Breast epithelium (tissue), 4 donors: ENCODE results near the gene CYP3A7. TPM values are rescaled to one million over a fixed set of nuclear protein-coding genes. Genes with fewer than 3 reads are reported as not detected.

ENCODE experiments used
- DNase-seq, 2 donors: peaks; one replicate each; pipeline ENCODE4 v3.0.0-alpha.2; 2019; ENCODE audit warnings: low spot score in 2 of 2
- H3K27ac ChIP-seq, 2 donors: fragments of 200-600 bp; sonication (generic) in 1 of 2; one replicate each; pipeline ENCODE4 v1.5.1; 2016 to 2019; ENCODE audit warnings: mild to moderate bottlenecking in 1 of 2
- H3K27me3 ChIP-seq, 2 donors: fragments of 200-600 bp; sonication (generic) in 1 of 2; one replicate each; pipeline versions ENCODE4 v1.5.1 to v1.6.0; 2017 to 2019; ENCODE audit warnings: control low read depth in 1 of 2, mild to moderate bottlenecking in 1 of 2
- H3K36me3 ChIP-seq: fragments of 200-600 bp; one replicate; pipeline ENCODE4 v1.5.1; 2019
- H3K4me1 ChIP-seq, 2 donors: fragments of 200-600 bp; sonication (generic); one replicate each; pipeline ENCODE4 v1.5.1; 2016 to 2019; ENCODE audit warnings: control low read depth in 1 of 2
- H3K4me3 ChIP-seq, 3 donors: fragments of 200-600 bp; sonication (generic); 1 replicate in 2 of 3; 2 replicates in 1 of 3; pipeline ENCODE4 v1.5.1; 2016 to 2019; ENCODE audit warnings: mild to moderate bottlenecking in 3 of 3, moderate library complexity in 2 of 3
- H3K9me3 ChIP-seq, 2 donors: fragments of 200-600 bp; sonication (generic) in 1 of 2; one replicate each; pipeline ENCODE4 v1.5.1; 2016 to 2019; ENCODE audit warnings: control low read depth in 1 of 2
- CTCF ChIP-seq, 3 donors: fragments of 450-650 bp; IDR thresholded peaks; one replicate each; pipeline ENCODE4 v1.5.1; 2016 to 2017; ENCODE audit warnings: antibody characterized with exemption in 3 of 3, mild to moderate bottlenecking in 3 of 3, moderate library complexity in 3 of 3
- POLR2A ChIP-seq: fragments of 450-650 bp; IDR thresholded peaks from one replicate; pipeline ENCODE4 v1.6.1; 2016; ENCODE audit warnings: antibody characterized with exemption, mild to moderate bottlenecking, moderate library complexity
- POLR2AphosphoS5 ChIP-seq, 3 donors: sonication (generic); formaldehyde crosslinking; IDR thresholded peaks; one replicate each; pipeline ENCODE4 v1.6.1; 2017; ENCODE audit warnings: antibody characterized with exemption in 3 of 3
- intact Hi-C: fragments of 100-400 bp; cut with DNase I; formaldehyde crosslinking; loops from one replicate; pipeline ENCODE4 v1.15.1; 2023; ENCODE audit warnings: low total_unique reads
- total RNA-seq, 3 donors: library from RNA; depleted of rRNA; stranded (reverse); fragments of >200 nt; gene quantifications; one replicate each; pipeline ENCODE4 v1.1.0, GENCODE V29; 2016

The CYP3A7 gene
- total RNA-seq, 3 donors from 2014 or later, result 1.5 to 2.3 TPM; not detected in 1

- no peaks in the 10 kb centered on the region for H3K9me3 ChIP-seq
- no peak overlapping the region for H3K27ac ChIP-seq
- DNase-seq, result no peak
- H3K36me3 ChIP-seq, result no peaks in the 10 kb centered on the region
- no peaks in the 10 kb centered on the region for H3K27me3 ChIP-seq
- H3K4me3 ChIP-seq, result no peak overlapping the region
- intact Hi-C loops, result no loop called here
- no peaks in the 10 kb centered on the region for H3K4me1 ChIP-seq
- TF ChIP-seq POLR2AphosphoS5 (IDR thresholded peaks at IDR 0.05) (no peak), CTCF (IDR thresholded peaks at IDR 0.05) (no peak), POLR2A (no peak)
These were observed 59.8 kb downstream of the CYP3A7 start for GRCh38 chr7:99674995-99675742.

- intact Hi-C loops, result no loop called here
- Histone ChIP-seq H3K4me1 (no peaks in the 10 kb centered on the region), H3K4me3 (no peak overlapping the region), H3K27ac (no peak overlapping the region), H3K9me3 (no peaks in the 10 kb centered on the region), H3K36me3 (no peaks in the 10 kb centered on the region), H3K27me3 (no peaks in the 10 kb centered on the region)
- no peak for DNase-seq
- TF ChIP-seq CTCF (IDR thresholded peaks at IDR 0.05) (no peak), POLR2A (no peak), POLR2AphosphoS5 (IDR thresholded peaks at IDR 0.05) (no peak)
These were observed 62.4 kb downstream of the CYP3A7 start for GRCh38 chr7:99672573-99672972.

GRCh38 chr7:99669782-99670181 is 65.2 kb downstream of the CYP3A7 start:
- H3K36me3 ChIP-seq, result no peaks in the 10 kb centered on the region
- DNase-seq, result no peak
- no peak overlapping the region for H3K4me3 ChIP-seq
- intact Hi-C loops, result no loop called here
- no peak overlapping the region for H3K27ac ChIP-seq
- no peaks in the 10 kb centered on the region for H3K9me3 ChIP-seq
- H3K27me3 ChIP-seq, result no peaks in the 10 kb centered on the region
- H3K4me1 ChIP-seq, result no peaks in the 10 kb centered on the region
- TF ChIP-seq CTCF (IDR thresholded peaks at IDR 0.05) (no peak), POLR2A (no peak), POLR2AphosphoS5 (IDR thresholded peaks at IDR 0.05) (no peak)

- intact Hi-C loops, result no loop called here
- Histone ChIP-seq H3K36me3 (no peaks in the 10 kb centered on the region), H3K27ac (no peak overlapping the region), H3K27me3 (no peaks in the 10 kb centered on the region), H3K4me1 (no peaks in the 10 kb centered on the region), H3K9me3 (no peaks in the 10 kb centered on the region), H3K4me3 (no peak overlapping the region)
- no peak for TF ChIP-seq CTCF (IDR thresholded peaks at IDR 0.05)
- TF ChIP-seq POLR2A, result no peak
- no peak for DNase-seq
These were observed 66.5 kb downstream of the CYP3A7 start for GRCh38 chr7:99668541-99668940.

GRCh38 chr7:99667179-99667578 is 67.8 kb downstream of the CYP3A7 start:
- H3K9me3 ChIP-seq, result no peaks in the 10 kb centered on the region
- H3K4me1 ChIP-seq, result no peaks in the 10 kb centered on the region
- H3K27me3 ChIP-seq, result no peaks in the 10 kb centered on the region
- no peak overlapping the region for H3K27ac ChIP-seq
- DNase-seq, result no peak
- no peak for TF ChIP-seq POLR2A
- TF ChIP-seq CTCF (IDR thresholded peaks at IDR 0.05), result no peak
- no peak for TF ChIP-seq POLR2AphosphoS5 (IDR thresholded peaks at IDR 0.05)
- H3K36me3 ChIP-seq, result no peaks in the 10 kb centered on the region
- H3K4me3 ChIP-seq, result no peak overlapping the region
- intact Hi-C loops, result no loop called here
